HepG2 (cell line): ENCODE results near the gene POU3F1.

Source experiments
- CTCF ChIP-seq: sonication (generic); formaldehyde crosslinking; IDR thresholded peaks from 2 replicates; pipeline ENCODE4 v1.5.0; 2020; ENCODE audit warnings: mild to moderate bottlenecking, missing genetic modification reagents, moderate library complexity
- FOXM1 ChIP-seq: sonication (generic); formaldehyde crosslinking; IDR thresholded peaks from 2 replicates; pipeline ENCODE4 v1.5.0; 2020; ENCODE audit warnings: missing genetic modification reagents
- NFYB ChIP-seq: sonication (generic); formaldehyde crosslinking; IDR thresholded peaks from 2 replicates; pipeline ENCODE4 v1.4.0; 2020; ENCODE audit warnings: missing genetic modification reagents
- ZNF7 ChIP-seq: IDR thresholded peaks from 2 replicates; pipeline ENCODE4 v1.6.1; 2016; ENCODE audit warnings: missing biosample characterization, missing genetic modification reagents
- TF ChIP-seq, protein P1 (sequence below): conservative IDR thresholded peaks from 2 replicates; pipeline ENCODE4 v1.6.1; 2018; ENCODE audit warnings: missing genetic modification reagents

DNA sequence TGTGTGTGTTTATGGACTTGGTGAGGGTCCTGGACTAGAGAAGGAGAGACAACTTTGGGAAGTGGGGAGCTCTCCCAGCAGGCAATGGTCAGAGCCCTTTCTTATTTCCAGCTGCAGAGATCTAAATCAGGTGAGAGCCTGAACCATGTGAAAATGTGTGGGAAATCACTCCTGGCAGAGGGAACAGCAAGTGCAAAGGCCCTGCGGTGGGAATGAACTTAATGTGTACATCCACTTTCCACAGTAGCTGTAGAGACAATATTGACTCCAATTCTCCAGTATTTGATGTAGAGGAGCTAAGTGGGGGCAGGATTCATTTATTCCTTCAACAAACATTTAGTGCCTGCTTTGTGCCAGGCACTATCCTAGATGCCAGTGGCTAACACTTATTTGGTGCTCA lies 14.7 kb upstream of the POU3F1 start:
- no peak for TF ChIP-seq ZNF7 (CRISPR knock-in tag)
- no peak for TF ChIP-seq FOXM1 (CRISPR knock-in tag)
- TF ChIP-seq NFYB, result no peak
- no peak for TF ChIP-seq CTCF
- TF ChIP-seq, protein P1, sequence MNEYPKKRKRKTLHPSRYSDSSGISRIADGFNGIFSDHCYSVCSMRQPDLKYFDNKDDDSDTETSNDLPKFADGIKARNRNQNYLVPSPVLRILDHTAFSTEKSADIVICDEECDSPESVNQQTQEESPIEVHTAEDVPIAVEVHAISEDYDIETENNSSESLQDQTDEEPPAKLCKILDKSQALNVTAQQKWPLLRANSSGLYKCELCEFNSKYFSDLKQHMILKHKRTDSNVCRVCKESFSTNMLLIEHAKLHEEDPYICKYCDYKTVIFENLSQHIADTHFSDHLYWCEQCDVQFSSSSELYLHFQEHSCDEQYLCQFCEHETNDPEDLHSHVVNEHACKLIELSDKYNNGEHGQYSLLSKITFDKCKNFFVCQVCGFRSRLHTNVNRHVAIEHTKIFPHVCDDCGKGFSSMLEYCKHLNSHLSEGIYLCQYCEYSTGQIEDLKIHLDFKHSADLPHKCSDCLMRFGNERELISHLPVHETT (CRISPR knock-in tag), result no peak
